ENCODE results near the gene PCDHB10. TPM values are rescaled to one million over a fixed set of nuclear protein-coding genes. Genes with fewer than 3 reads are reported as not detected.

PCDHB10 gene
- 0.25 TPM for polyA plus RNA-seq (2012; ENCODE audit: insufficient read length, low read depth)

GRCh38 chr5:141192110-141192725 is at the start of gene PCDHB10:
TSS of gene PCDHB10 (plus strand) at chr5:141192353. CDS start at chr5:141192553, 200 bp downstream.
- no peak for TF ChIP-seq POLR2AphosphoS5 (IDR thresholded peaks at IDR 0.05; ENCODE audit: low read depth, low read length)
- TF ChIP-seq, protein P1, sequence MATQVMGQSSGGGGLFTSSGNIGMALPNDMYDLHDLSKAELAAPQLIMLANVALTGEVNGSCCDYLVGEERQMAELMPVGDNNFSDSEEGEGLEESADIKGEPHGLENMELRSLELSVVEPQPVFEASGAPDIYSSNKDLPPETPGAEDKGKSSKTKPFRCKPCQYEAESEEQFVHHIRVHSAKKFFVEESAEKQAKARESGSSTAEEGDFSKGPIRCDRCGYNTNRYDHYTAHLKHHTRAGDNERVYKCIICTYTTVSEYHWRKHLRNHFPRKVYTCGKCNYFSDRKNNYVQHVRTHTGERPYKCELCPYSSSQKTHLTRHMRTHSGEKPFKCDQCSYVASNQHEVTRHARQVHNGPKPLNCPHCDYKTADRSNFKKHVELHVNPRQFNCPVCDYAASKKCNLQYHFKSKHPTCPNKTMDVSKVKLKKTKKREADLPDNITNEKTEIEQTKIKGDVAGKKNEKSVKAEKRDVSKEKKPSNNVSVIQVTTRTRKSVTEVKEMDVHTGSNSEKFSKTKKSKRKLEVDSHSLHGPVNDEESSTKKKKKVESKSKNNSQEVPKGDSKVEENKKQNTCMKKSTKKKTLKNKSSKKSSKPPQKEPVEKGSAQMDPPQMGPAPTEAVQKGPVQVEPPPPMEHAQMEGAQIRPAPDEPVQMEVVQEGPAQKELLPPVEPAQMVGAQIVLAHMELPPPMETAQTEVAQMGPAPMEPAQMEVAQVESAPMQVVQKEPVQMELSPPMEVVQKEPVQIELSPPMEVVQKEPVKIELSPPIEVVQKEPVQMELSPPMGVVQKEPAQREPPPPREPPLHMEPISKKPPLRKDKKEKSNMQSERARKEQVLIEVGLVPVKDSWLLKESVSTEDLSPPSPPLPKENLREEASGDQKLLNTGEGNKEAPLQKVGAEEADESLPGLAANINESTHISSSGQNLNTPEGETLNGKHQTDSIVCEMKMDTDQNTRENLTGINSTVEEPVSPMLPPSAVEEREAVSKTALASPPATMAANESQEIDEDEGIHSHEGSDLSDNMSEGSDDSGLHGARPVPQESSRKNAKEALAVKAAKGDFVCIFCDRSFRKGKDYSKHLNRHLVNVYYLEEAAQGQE (IDR thresholded peaks at IDR 0.05; ENCODE audit: insufficient read depth in 1 of 2, low read depth in 2 of 2, low read length in 2 of 2): no peak
- no peak for TF ChIP-seq SIN3A (IDR thresholded peaks at IDR 0.05; ENCODE audit: borderline replicate concordance, insufficient read depth, low read length)
- no peak for TF ChIP-seq TAF1 (IDR thresholded peaks at IDR 0.05; ENCODE audit: borderline replicate concordance, insufficient read depth, low read length)
- TF ChIP-seq FOXP2 (optimal IDR thresholded peaks at IDR 0.05; ENCODE audit: borderline replicate concordance, extremely low read depth, extremely low read length, insufficient read depth): no peak

DNA sequence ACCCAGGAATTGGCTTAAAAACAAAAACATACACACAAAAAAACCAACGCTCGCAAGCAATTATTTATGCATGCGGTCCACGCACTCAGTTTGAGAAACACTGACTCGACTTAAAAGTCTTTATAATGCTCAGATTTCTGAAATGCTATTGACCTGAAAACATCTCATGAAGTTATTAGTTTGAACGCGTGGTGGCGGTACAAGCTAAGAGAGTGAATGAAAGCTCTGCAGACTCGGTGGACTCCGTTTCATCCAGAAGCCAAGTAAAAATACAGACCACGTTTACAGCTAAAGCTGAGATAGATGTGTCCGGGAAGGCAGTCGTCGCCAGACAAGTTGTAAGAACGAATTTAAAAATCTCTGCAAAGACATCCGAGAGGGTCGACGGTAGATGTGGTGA is 42.3 kb upstream of the PCDHB10 start, which contains the start of gene PCDHB6:
Gene PCDHB6 (plus strand): TSS at position 246 of the 400 bp plus-strand sequence. CDS start 201 bp downstream, outside the sequence.
- no peak for TF ChIP-seq POLR2AphosphoS5 (IDR thresholded peaks at IDR 0.05; ENCODE audit: low read depth, low read length)
- TF ChIP-seq FOXP2 (optimal IDR thresholded peaks at IDR 0.05; ENCODE audit: borderline replicate concordance, extremely low read depth, extremely low read length, insufficient read depth): no peak
- TF ChIP-seq, protein P1 (IDR thresholded peaks at IDR 0.05; ENCODE audit: insufficient read depth in 1 of 2, low read depth in 2 of 2, low read length in 2 of 2): no peak
- no peak for TF ChIP-seq TAF1 (IDR thresholded peaks at IDR 0.05; ENCODE audit: borderline replicate concordance, insufficient read depth, low read length)
- TF ChIP-seq SIN3A (IDR thresholded peaks at IDR 0.05; ENCODE audit: borderline replicate concordance, insufficient read depth, low read length): no peak

GRCh38 chr5:141150224-141150992 is 41.7 kb upstream of the PCDHB10 start:
- TF ChIP-seq SIN3A (IDR thresholded peaks at IDR 0.05; ENCODE audit: borderline replicate concordance, insufficient read depth, low read length): no peak
- TF ChIP-seq TAF1 (IDR thresholded peaks at IDR 0.05; ENCODE audit: borderline replicate concordance, insufficient read depth, low read length): no peak
- no peak for TF ChIP-seq FOXP2 (optimal IDR thresholded peaks at IDR 0.05; ENCODE audit: borderline replicate concordance, extremely low read depth, extremely low read length, insufficient read depth)
- TF ChIP-seq, protein P1 (IDR thresholded peaks at IDR 0.05; ENCODE audit: insufficient read depth in 1 of 2, low read depth in 2 of 2, low read length in 2 of 2): no peak
- no peak for TF ChIP-seq POLR2AphosphoS5 (IDR thresholded peaks at IDR 0.05; ENCODE audit: low read depth, low read length)

GRCh38 chr5:141150993-141151325 is 41.2 kb upstream of the PCDHB10 start:
- TF ChIP-seq POLR2AphosphoS5 (IDR thresholded peaks at IDR 0.05; ENCODE audit: low read depth, low read length): no peak
- TF ChIP-seq SIN3A (IDR thresholded peaks at IDR 0.05; ENCODE audit: borderline replicate concordance, insufficient read depth, low read length): no peak
- TF ChIP-seq, protein P1 (IDR thresholded peaks at IDR 0.05; ENCODE audit: insufficient read depth in 1 of 2, low read depth in 2 of 2, low read length in 2 of 2): no peak
- TF ChIP-seq FOXP2 (optimal IDR thresholded peaks at IDR 0.05; ENCODE audit: borderline replicate concordance, extremely low read depth, extremely low read length, insufficient read depth): no peak
- no peak for TF ChIP-seq TAF1 (IDR thresholded peaks at IDR 0.05; ENCODE audit: borderline replicate concordance, insufficient read depth, low read length)
